Putamen (tissue), 1 donor: Measurements from ENCODE around the gene ASS1.
"Not testable (repeated sequence)": the region's sequence is repeated elsewhere in the genome, so short reads cannot be mapped to it uniquely, and the experiment has no call there.

Experiments
- DNase-seq: peaks from one replicate; pipeline ENCODE4 v3.0.0-alpha.2; 2016; ENCODE audit warnings: low spot score

ASS1 gene

GRCh38 chr9:130444565-130445221, at the start of gene ASS1:
ASS1 (plus strand) TSS chr9:130444961; CDS start chr9:130452229, 7,268 bp downstream.
- DNase-seq, result no peak

- DNase-seq, result no peak
Observed at GRCh38 chr9:130395810-130396435, 48.8 kb upstream of the ASS1 start.

DNA sequence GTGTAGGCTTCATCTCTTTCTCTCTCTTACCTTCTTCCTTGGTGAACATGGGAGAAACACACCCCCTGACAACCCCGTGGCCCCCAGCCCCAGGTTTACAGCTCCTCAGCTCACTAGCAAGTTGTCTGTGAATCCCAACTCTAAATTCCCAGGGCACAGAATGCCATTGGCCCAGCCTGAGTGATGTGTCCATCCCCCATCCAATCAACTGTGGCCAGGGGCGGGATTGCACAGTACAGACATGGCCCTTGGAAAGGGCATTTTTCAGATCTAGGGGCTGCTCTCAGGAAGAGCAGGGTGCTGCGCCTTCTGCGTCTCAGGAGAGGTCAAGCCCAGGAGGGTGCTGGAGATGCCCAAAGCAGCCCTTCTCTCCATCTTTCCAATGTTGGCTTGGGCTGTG, 48.2 kb upstream of the ASS1 start:
- no peak for DNase-seq

DNA sequence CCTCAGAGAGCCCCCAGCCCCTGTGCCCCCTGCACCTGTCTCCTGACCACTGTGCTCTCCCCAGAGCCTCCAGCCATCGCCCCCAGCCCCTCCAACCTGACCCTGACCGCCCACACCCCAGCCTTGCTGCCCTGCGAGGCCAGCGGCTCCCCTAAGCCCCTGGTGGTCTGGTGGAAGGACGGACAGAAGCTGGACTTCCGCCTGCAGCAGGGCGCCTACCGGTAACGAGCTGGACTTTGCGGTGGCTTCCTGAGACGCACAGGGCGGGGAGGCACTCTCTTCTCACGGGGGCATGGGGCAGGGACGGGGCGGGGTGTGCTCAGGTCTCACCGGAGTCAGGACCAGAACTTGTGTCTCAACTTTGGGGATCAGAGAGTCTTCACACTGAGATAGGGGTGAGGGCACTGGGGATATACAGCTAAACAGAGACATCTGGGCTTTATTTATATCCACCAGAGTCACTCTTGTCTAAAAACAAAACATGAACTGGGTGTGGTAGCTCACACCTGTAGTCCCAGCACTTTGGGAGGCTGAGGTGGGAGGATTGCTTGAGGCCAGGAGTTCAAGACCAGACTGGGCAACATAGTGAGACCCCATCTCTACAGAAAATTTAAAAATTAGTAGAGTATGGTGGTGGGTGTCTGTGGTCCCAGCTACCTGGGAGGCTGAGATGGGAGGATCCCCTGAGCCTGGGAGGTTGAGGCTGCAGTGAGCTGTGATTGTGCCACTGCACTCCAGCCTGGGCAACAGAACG, 46.1 kb upstream of the ASS1 start:
- no peak for DNase-seq

DNA sequence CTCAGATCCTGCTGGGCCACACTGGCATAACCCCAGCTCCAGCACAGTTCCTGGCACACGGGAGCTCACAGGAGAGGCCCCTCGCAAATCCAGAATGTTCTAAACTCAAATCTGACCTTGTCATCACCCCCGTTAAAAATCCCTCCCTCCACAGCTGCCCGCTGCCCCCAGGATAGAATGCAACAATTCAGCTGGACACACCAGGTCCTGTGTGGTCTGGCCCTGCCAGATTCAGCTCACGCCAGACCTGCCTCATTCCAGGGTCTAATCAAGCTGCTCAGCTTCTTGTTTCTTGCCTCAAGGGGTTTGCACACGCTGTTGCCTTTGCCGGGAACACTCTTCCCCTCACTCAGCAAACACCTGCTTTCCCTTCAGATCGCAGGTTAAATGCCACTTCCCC, 45.0 kb upstream of the ASS1 start:
- DNase-seq, result no peak

DNA sequence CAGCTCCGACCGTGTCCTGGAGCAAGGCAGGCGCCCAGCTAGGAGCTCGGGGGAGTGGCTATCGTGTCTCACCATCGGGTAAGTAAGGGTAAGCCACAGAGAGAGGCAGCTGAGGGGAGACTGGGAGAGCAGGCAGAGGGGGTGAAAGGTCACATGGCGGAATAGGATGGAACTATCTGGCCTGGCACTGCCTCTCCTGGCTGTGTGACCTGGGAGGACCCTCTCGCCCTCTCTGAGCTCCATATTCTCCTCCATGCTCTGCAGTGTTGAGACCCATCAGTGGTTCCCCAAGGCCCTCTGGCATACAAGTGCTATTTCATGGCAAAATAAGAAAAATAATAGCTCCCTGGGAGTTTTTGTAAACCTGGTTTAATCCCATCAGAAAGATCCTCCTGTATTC, 43.9 kb upstream of the ASS1 start:
- DNase-seq, result no peak

- DNase-seq, result not testable (repeated sequence)
Observed at GRCh38 chr9:130401742-130402141, 43.0 kb upstream of the ASS1 start.

DNA sequence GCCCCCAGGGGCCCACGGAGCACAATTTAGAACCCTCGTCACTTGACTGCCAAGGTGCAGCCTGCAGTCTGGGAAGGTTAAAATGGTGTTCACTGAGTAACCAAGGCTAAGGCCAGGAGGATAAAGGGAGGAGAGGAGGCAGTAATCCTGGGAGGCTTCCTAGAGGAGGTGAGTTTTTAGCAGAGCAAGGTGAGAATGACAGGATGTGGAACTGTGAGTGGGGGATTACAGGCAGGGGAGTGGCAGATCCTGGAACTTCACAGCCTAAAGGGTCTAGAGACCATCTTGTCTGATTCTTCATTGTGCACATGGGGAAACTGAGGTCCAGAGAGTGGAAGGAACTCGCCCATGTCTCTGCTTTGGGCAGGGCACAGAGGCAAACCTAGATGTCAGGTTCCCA, 42.5 kb upstream of the ASS1 start:
- DNase-seq, result no peak

GRCh38 chr9:130402645-130403440, 41.9 kb upstream of the ASS1 start:
- no peak for DNase-seq

DNA sequence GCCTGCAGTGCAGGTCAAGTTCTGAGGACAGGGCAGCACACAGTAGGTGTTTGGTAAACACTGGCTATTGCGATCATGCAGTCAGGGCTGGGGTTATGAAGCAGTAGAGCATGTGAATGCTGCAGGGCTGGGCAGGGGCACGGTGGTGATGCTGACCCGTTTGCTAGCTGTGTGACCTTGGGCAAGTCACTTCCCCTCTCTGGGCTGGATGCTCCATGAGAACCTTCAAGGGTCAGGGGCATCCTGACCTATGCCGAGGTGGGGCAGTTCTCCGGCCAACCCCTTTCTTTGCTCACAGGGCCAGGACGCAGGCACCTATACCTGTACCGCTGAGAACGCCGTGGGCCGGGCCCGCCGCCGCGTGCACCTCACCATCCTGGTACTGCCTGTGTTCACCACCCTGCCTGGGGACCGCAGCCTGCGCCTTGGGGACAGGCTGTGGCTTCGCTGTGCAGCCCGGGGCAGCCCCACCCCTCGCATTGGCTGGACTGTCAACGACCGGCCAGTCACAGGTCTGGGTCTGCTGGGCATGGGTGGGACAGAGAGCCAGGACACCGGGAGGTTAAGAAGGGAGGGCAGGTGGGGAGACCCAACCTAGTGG, 39.0 kb upstream of the ASS1 start:
- DNase-seq, result no peak

DNA sequence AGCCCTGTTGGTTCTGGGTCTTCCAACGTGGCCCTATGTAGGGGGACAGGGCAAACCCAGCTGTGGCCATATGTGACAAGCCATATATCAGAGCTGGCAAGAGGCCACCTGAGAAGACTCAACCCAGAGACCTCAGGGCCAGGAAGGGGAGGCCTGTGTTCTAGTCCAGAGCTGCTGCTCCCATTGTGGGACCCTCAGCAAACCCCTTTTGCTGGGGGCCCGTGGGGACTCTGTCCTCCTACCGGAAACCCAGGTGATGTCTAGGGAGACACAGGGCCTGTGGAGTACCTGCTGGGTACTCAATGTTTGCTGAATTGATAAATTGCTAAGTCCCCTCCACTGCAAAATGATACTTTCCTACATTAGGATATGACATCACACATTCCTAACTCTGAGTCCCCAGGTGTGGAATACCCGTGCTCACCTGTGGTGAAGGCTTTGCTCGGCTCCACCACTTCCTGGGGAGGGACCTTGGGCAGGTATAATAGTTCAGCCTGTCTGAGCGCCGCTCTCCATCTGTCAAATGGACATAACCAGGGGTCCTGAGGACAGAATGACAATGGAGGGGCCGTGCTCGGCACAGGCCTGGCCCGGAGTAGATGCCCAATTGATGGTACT, 38.4 kb upstream of the ASS1 start:
- no peak for DNase-seq

GRCh38 chr9:130407916-130408663, 36.7 kb upstream of the ASS1 start:
- DNase-seq, result no peak

- no peak for DNase-seq
Observed at GRCh38 chr9:130408669-130409068, 36.1 kb upstream of the ASS1 start.

DNA sequence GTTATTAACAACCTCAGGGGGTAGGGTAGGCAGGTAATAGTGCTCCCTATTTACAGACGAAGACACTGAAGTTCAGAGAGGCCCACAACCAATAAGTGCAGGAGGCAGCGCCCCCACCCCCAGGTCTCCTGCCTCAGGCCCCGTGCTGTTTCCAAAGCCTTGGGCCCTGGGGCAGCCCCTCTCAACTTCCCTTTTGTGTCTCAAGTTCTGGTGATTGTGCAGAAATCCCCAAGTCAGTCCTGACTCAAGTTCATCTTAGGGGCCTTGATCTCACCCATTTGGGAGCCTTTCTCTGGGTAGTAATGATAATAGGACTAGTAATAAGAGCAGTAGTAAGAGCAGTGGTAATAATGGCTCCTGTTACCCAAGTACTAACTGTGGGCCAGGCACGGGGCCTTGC, 35.5 kb upstream of the ASS1 start:
- no peak for DNase-seq

DNA sequence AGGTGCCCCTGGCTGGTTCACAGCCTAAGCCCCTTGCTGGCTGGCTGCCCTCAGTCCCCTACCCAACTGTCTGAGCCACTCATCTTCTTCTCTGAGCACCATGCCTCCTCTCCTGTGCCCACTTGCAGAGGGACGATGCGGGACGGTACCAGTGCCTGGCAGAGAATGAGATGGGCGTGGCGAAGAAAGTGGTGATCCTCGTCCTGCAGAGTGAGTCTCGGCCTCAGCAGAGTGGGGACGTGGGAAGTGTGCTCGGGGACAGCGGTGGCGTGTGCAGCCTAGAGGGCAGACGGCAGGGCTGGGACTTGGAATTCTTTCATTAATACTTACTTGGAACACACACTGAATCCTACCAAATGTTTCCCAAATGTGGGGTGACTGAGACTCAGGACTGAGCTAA, 34.3 kb upstream of the ASS1 start:
- no peak for DNase-seq

DNA sequence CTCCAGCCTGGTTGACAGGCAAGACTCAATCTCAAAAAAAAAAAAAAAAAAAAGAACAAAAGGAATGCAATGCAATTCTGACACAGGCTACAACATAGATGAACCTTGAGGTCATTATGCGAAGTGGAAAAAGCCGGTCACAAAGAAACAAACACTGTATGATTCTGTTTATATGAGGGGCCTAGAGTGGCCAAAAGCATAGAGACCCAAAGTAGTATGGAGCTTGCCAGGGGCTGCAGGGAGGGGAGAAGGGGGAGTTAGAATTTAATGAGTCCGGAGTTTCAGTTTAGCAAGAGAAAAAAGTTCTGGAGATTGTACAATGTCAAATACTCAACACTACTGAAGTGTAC, 33.2 kb upstream of the ASS1 start:
- no peak for DNase-seq

GRCh38 chr9:130414081-130414731, 30.6 kb upstream of the ASS1 start:
- DNase-seq, result no peak

- DNase-seq, result no peak
Observed at GRCh38 chr9:130414910-130415746, 29.6 kb upstream of the ASS1 start.

DNA sequence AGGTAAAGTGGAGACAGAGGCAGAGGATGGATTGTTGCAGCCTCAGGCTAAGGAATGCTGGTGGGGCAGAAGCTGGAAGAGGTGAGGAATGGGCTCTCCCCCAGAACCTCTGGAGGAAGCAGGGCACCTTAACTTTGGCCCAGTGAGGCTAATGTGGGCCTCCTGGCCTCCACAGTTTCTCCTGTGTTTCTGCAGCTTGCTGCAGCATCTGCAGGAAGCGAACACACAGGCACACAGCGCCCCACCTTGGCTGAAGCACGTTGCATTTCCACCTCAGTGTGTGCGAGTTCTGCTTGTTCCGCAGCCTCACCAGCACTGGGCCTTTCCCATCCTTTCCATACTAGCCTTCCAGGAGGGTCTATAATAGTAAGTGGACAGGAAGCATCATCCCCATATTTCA, 27.2 kb upstream of the ASS1 start:
- DNase-seq, result no peak

- DNase-seq, result no peak
Observed at GRCh38 chr9:130418776-130419175, 26.0 kb upstream of the ASS1 start.
